Parathyroid adenoma (tissue), 2 donors: ENCODE data around the gene SPRR2F.

ENCODE experiments used
- H2AFZ ChIP-seq: fragments of 300-600 bp; sonication (generic); one replicate; pipeline ENCODE4 v1.7.0; 2017; ENCODE audit warnings: antibody characterized with exemption, mild to moderate bottlenecking
- H3K27ac ChIP-seq: fragments of 300-600 bp; sonication (generic); one replicate; pipeline ENCODE4 v1.7.0; 2017
- H3K27me3 ChIP-seq: fragments of 300-600 bp; sonication (generic); one replicate; pipeline ENCODE4 v1.7.0; 2017; ENCODE audit warnings: low read length; ENCODE audit not compliant: control insufficient read depth, insufficient read depth
- H3K36me3 ChIP-seq: fragments of 300-600 bp; sonication (generic); one replicate; pipeline ENCODE4 v1.7.0; 2017; ENCODE audit warnings: low read length; ENCODE audit not compliant: control insufficient read depth, insufficient read depth
- H3K4me1 ChIP-seq: fragments of 300-600 bp; sonication (generic); one replicate; pipeline ENCODE4 v1.7.0; 2017; ENCODE audit warnings: control low read depth
- H3K4me2 ChIP-seq: fragments of 300-600 bp; sonication (generic); one replicate; pipeline ENCODE4 v1.7.0; 2017; ENCODE audit warnings: low read length
- H3K4me3 ChIP-seq: fragments of 300-600 bp; sonication (generic); one replicate; pipeline ENCODE4 v1.7.0; 2017; ENCODE audit warnings: low read depth, low read length
- H3K79me2 ChIP-seq: fragments of 300-600 bp; sonication (generic); one replicate; pipeline ENCODE4 v1.7.0; 2017; ENCODE audit warnings: control low read depth
- H3K9ac ChIP-seq: fragments of 300-600 bp; sonication (generic); one replicate; pipeline ENCODE4 v1.7.0; 2017; ENCODE audit warnings: mild to moderate bottlenecking
- H3K9me3 ChIP-seq: fragments of 300-600 bp; sonication (generic); one replicate; pipeline ENCODE4 v1.7.0; 2017; ENCODE audit warnings: low read length; ENCODE audit not compliant: control insufficient read depth
- TF ChIP-seq, protein P1 (sequence below): fragments of 300-600 bp; sonication (generic); IDR thresholded peaks from one replicate; pipeline ENCODE4 v1.7.0; 2017; ENCODE audit warnings: antibody characterized with exemption, mild to moderate bottlenecking
- donor health status: primary hyperparathyroidism.

Gene SPRR2F, protein sequence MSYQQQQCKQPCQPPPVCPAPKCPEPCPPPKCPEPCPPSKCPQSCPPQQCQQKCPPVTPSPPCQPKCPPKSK

GRCh38 chr1:153113416-153113815 lies at the start of gene SPRR2F:
Gene SPRR2F, minus strand, starts transcription at chr1:153113516. Its CDS starts 783 bp downstream, at chr1:153112733.
- TF ChIP-seq, protein P1, sequence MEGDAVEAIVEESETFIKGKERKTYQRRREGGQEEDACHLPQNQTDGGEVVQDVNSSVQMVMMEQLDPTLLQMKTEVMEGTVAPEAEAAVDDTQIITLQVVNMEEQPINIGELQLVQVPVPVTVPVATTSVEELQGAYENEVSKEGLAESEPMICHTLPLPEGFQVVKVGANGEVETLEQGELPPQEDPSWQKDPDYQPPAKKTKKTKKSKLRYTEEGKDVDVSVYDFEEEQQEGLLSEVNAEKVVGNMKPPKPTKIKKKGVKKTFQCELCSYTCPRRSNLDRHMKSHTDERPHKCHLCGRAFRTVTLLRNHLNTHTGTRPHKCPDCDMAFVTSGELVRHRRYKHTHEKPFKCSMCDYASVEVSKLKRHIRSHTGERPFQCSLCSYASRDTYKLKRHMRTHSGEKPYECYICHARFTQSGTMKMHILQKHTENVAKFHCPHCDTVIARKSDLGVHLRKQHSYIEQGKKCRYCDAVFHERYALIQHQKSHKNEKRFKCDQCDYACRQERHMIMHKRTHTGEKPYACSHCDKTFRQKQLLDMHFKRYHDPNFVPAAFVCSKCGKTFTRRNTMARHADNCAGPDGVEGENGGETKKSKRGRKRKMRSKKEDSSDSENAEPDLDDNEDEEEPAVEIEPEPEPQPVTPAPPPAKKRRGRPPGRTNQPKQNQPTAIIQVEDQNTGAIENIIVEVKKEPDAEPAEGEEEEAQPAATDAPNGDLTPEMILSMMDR, result no peak
- Histone ChIP-seq H3K4me2 (no peak within 1 kb of the TSS), H3K9me3 (no peaks in the 10 kb centered on the region), H2AFZ (no peak within 1 kb of the TSS), H3K4me3 (no peak within 1 kb of the TSS), H3K4me1 (no peaks in the 10 kb centered on the region), H3K27ac (no peak within 1 kb of the TSS), H3K79me2 (no peaks in the 10 kb centered on the region), H3K9ac (no peak within 1 kb of the TSS), H3K27me3 (no peaks in the 10 kb centered on the region), H3K36me3 (no peaks in the 10 kb centered on the region)

DNA sequence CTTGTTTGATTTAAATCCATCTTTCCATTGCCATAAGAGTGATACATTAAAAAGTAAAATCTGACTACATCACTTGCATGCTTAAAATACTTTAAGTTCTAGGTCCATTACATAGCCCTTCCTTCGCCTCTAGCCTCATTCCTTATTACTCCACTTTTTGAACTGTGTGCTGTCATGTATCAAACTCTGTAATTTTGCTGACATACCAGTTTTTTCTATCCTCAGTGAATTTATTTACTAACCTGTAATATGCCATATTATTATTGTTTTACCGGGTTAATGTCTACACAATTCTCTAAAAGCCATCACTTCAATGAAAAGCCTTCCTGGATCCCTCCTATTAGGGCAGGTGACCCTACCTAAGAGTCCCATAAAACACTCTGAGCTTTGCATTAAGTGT lies 42.2 kb upstream of the SPRR2F start:
- Histone ChIP-seq H3K4me1 (no peaks in the 10 kb centered on the region), H3K9me3 (no peaks in the 10 kb centered on the region), H3K27ac (no peak overlapping the region), H3K4me2 (no peak overlapping the region), H3K27me3 (no peaks in the 10 kb centered on the region), H3K4me3 (no peak overlapping the region), H2AFZ (no peak overlapping the region), H3K79me2 (no peaks in the 10 kb centered on the region), H3K9ac (no peak overlapping the region), H3K36me3 (no peaks in the 10 kb centered on the region)
- TF ChIP-seq, protein P1, result no peak

GRCh38 chr1:153152481-153152880 lies 39.2 kb upstream of the SPRR2F start:
- H3K36me3 ChIP-seq, result no peaks in the 10 kb centered on the region
- no peak overlapping the region for H2AFZ ChIP-seq
- H3K79me2 ChIP-seq, result no peaks in the 10 kb centered on the region
- H3K27ac ChIP-seq, result no peak overlapping the region
- H3K27me3 ChIP-seq, result no peaks in the 10 kb centered on the region
- no peak overlapping the region for H3K4me2 ChIP-seq
- no peaks in the 10 kb centered on the region for H3K4me1 ChIP-seq
- H3K4me3 ChIP-seq, result no peak overlapping the region
- TF ChIP-seq, protein P1, result no peak
- no peaks in the 10 kb centered on the region for H3K9me3 ChIP-seq
- no peak overlapping the region for H3K9ac ChIP-seq

GRCh38 chr1:153150846-153151245 lies 37.5 kb upstream of the SPRR2F start, which contains the start of gene SPRR2G:
Gene SPRR2G, minus strand, starts transcription at chr1:153150890. Its CDS starts 780 bp downstream, at chr1:153150110.
- no peak within 1 kb of the TSS for H3K4me2 ChIP-seq
- no peaks in the 10 kb centered on the region for H3K36me3 ChIP-seq
- no peaks in the 10 kb centered on the region for H3K4me1 ChIP-seq
- TF ChIP-seq, protein P1, result no peak
- no peak within 1 kb of the TSS for H3K4me3 ChIP-seq
- H2AFZ ChIP-seq, result no peak within 1 kb of the TSS
- no peak within 1 kb of the TSS for H3K9ac ChIP-seq
- no peaks in the 10 kb centered on the region for H3K9me3 ChIP-seq
- no peaks in the 10 kb centered on the region for H3K27me3 ChIP-seq
- no peak within 1 kb of the TSS for H3K27ac ChIP-seq
- no peaks in the 10 kb centered on the region for H3K79me2 ChIP-seq

GRCh38 chr1:153141377-153141776 lies 28.1 kb upstream of the SPRR2F start:
- Histone ChIP-seq H2AFZ (no peak overlapping the region), H3K4me2 (no peak overlapping the region), H3K27ac (no peak overlapping the region), H3K27me3 (no peaks in the 10 kb centered on the region), H3K79me2 (no peaks in the 10 kb centered on the region), H3K9ac (no peak overlapping the region), H3K4me3 (no peak overlapping the region), H3K36me3 (no peaks in the 10 kb centered on the region), H3K9me3 (no peaks in the 10 kb centered on the region), H3K4me1 (no peaks in the 10 kb centered on the region)
- TF ChIP-seq, protein P1, result no peak
